Effector memory CD4-positive, alpha-beta T cell (primary cell): ENCODE measurements around the gene SCARB1.

Experiments
- DNase-seq, 3 donors: peaks; one replicate each; pipeline ENCODE4 v3.0.0-alpha.2; 2020
- H3K27ac ChIP-seq: 2 replicates; pipeline ENCODE4 v1.7.0; 2013; ENCODE audit warnings: mild to moderate bottlenecking, low read length, moderate library complexity; ENCODE audit not compliant: insufficient read depth, poor library complexity, severe bottlenecking
- H3K27me3 ChIP-seq: replicated peaks from 2 replicates; pipeline ENCODE4 v1.7.0; 2013; ENCODE audit warnings: mild to moderate bottlenecking, low read length; ENCODE audit not compliant: insufficient read depth, control insufficient read depth, poor library complexity, severe bottlenecking
- H3K36me3 ChIP-seq: 2 replicates; pipeline ENCODE4 v1.7.0; 2013; ENCODE audit warnings: mild to moderate bottlenecking, low read length, moderate library complexity; ENCODE audit not compliant: control insufficient read depth, insufficient read depth
- H3K4me1 ChIP-seq: 2 replicates; pipeline ENCODE4 v1.7.0; 2013; ENCODE audit warnings: low read length, mild to moderate bottlenecking; ENCODE audit not compliant: control insufficient read depth, insufficient read depth, poor library complexity, severe bottlenecking
- H3K4me3 ChIP-seq: 2 replicates; pipeline ENCODE4 v1.7.0; 2013; ENCODE audit warnings: low read length, low read depth, mild to moderate bottlenecking; ENCODE audit not compliant: insufficient read depth, poor library complexity, severe bottlenecking
- H3K9me3 ChIP-seq: 2 replicates; pipeline ENCODE4 v1.7.0; 2013; ENCODE audit warnings: mild to moderate bottlenecking, low read length, moderate library complexity; ENCODE audit not compliant: control insufficient read depth

The SCARB1 gene

GRCh38 chr12:124822218-124822617 lies 41.4 kb downstream of the SCARB1 start:
- no peak overlapping the region for H3K4me3 ChIP-seq
- no peak overlapping the region for H3K27ac ChIP-seq
- H3K27me3 ChIP-seq, result no peaks in the 10 kb centered on the region
- DNase-seq, result no peak
- no peaks in the 10 kb centered on the region for H3K4me1 ChIP-seq
- no peaks in the 10 kb centered on the region for H3K9me3 ChIP-seq
- H3K36me3 ChIP-seq, result no peaks in the 10 kb centered on the region

GRCh38 chr12:124821252-124822200 lies 42.1 kb downstream of the SCARB1 start:
- no peak overlapping the region for H3K27ac ChIP-seq
- H3K4me1 ChIP-seq, result no peaks in the 10 kb centered on the region

GRCh38 chr12:124820199-124820598 lies 43.5 kb downstream of the SCARB1 start:
- no peaks in the 10 kb centered on the region for H3K36me3 ChIP-seq
- no peaks in the 10 kb centered on the region for H3K27me3 ChIP-seq
- DNase-seq, result no peak
- no peak overlapping the region for H3K27ac ChIP-seq
- no peaks in the 10 kb centered on the region for H3K4me1 ChIP-seq
- no peak overlapping the region for H3K4me3 ChIP-seq
- H3K9me3 ChIP-seq, result no peaks in the 10 kb centered on the region

More at GRCh38 chr12:124821252-124822200, 42.1 kb downstream of the SCARB1 start:
- Histone ChIP-seq H3K9me3 (no peaks in the 10 kb centered on the region), H3K36me3 (no peaks in the 10 kb centered on the region), H3K27me3 (no peaks in the 10 kb centered on the region), H3K4me3 (no peak overlapping the region)
- no peak for DNase-seq

DNA sequence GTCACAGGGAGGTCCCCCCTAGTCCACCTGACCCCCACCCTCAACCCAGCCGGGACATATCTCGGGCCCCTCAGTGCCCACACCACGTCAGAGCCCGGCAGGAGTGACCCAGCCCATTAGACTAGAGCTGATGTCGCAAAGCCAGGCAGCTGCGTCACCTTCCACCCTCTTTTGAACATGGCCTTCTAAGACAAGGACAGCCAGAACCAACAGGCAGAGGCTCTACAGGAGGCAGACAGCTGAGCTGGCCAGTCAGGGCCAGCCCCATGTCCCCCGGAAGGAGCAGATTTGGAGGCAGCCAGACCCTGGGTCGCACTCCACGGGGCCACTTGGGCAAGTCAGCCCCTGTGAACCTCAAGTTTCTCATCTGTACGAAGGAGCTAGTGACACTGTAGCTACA lies 44.1 kb downstream of the SCARB1 start:
- Histone ChIP-seq H3K27me3 (no peaks in the 10 kb centered on the region), H3K9me3 (no peaks in the 10 kb centered on the region), H3K27ac (no peak overlapping the region), H3K4me1 (no peaks in the 10 kb centered on the region), H3K4me3 (no peak overlapping the region), H3K36me3 (no peaks in the 10 kb centered on the region)
- no peak for DNase-seq

GRCh38 chr12:124819080-124819479 lies 44.6 kb downstream of the SCARB1 start:
- Histone ChIP-seq H3K27me3 (no peaks in the 10 kb centered on the region), H3K4me3 (no peak overlapping the region), H3K36me3 (no peaks in the 10 kb centered on the region), H3K4me1 (no peaks in the 10 kb centered on the region), H3K27ac (no peak overlapping the region), H3K9me3 (no peaks in the 10 kb centered on the region)
- DNase-seq, result no peak

- Histone ChIP-seq H3K9me3 (no peaks in the 10 kb centered on the region), H3K27ac (no peak overlapping the region), H3K27me3 (no peaks in the 10 kb centered on the region), H3K36me3 (no peaks in the 10 kb centered on the region), H3K4me3 (no peak overlapping the region), H3K4me1 (no peaks in the 10 kb centered on the region)
- no peak for DNase-seq
These were observed 46.3 kb downstream of the SCARB1 start for GRCh38 chr12:124817076-124818000.

DNA sequence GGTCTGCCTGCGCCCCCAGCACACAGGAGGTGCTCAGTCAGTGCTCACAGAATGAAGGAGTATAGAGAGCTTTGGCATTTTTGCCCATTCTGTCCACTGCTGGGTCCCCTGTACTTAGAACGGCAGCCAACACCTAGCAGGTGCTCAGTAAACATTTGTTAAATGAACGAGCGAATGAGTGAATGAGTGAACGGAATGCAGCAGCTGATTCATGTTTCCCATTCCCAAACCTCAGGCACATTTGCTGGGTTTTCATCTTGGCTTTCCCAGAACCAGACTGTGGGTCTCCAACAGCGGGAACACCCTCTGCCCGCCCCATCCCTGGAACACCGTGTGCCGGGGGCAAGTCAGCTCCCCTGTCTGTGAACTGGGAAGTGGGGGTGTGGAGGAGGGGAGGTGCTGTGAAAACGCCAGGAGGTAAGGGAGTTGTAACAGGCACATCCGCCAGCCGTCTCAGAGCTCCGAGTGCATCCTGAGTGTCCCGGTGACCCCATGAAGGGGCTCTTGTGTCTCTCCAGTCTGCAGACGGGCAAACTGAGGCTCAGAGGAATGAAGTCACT lies 47.3 kb downstream of the SCARB1 start:
- DNase-seq, result no peak
- Histone ChIP-seq H3K36me3 (no peaks in the 10 kb centered on the region), H3K4me1 (no peaks in the 10 kb centered on the region), H3K27me3 (no peaks in the 10 kb centered on the region), H3K27ac (no peak overlapping the region), H3K9me3 (no peaks in the 10 kb centered on the region), H3K4me3 (no peak overlapping the region)

- Histone ChIP-seq H3K4me1 (no peaks in the 10 kb centered on the region), H3K4me3 (no peak overlapping the region), H3K9me3 (no peaks in the 10 kb centered on the region), H3K27me3 (no peaks in the 10 kb centered on the region), H3K36me3 (no peaks in the 10 kb centered on the region), H3K27ac (no peak overlapping the region)
- DNase-seq, result no peak
These were observed 48.7 kb downstream of the SCARB1 start for GRCh38 chr12:124814741-124815613.

GRCh38 chr12:124813782-124814181 lies 49.9 kb downstream of the SCARB1 start:
- no peaks in the 10 kb centered on the region for H3K4me1 ChIP-seq
- no peak for DNase-seq
- H3K27ac ChIP-seq, result no peak overlapping the region
- H3K27me3 ChIP-seq, result no peaks in the 10 kb centered on the region
- H3K4me3 ChIP-seq, result no peak overlapping the region
- no peaks in the 10 kb centered on the region for H3K36me3 ChIP-seq
- H3K9me3 ChIP-seq, result no peaks in the 10 kb centered on the region
